Measurements from ENCODE around the gene KCNJ6. TPM values are rescaled to one million over a fixed set of nuclear protein-coding genes. Genes with fewer than 3 reads are reported as not detected.

The KCNJ6 gene
- total RNA-seq, 2 donors from 2014 or later: 0.33 TPM; not detected in 1

- Mint-ChIP-seq H3K4me3 (no peak overlapping the region), H3K36me3 (ENCODE audit: low read depth) (no peaks in the 10 kb centered on the region), H3K27ac (no peak overlapping the region), H3K4me1 (peaks cover 23% of the 10 kb centered on the region), H3K27me3 (ENCODE audit: insufficient read depth) (peaks cover 13% of the 10 kb centered on the region), H3K9me3 (peaks cover 13% of the 10 kb centered on the region)
- no peaks in the 10 kb centered on the region for H3K27me3 ChIP-seq (ENCODE audit: control insufficient read depth, insufficient read depth, low read length, poor library complexity, severe bottlenecking)
- no peak overlapping the region for H3K27ac ChIP-seq (ENCODE audit: low read depth, low read length)
- H3K4me3 ChIP-seq (ENCODE audit: low read length): no peak overlapping the region
- H3K9ac ChIP-seq (ENCODE audit: extremely low read depth, low read length, poor library complexity, severe bottlenecking): no peak overlapping the region
- H3K36me3 ChIP-seq (ENCODE audit: control insufficient read depth, insufficient read depth, low read length): no peaks in the 10 kb centered on the region
- WGBS, 2 experiments (ENCODE audit: insufficient coverage in 1 of 2, insufficient read length in 1 of 2): 94 to 96% methylated on average over 10 to 14 of the region's 14 CpGs
- H3K4me1 ChIP-seq (ENCODE audit: control insufficient read depth, insufficient read depth, low read length): peaks cover 3% of the 10 kb centered on the region
- no peaks in the 10 kb centered on the region for H3K9me3 ChIP-seq (ENCODE audit: control insufficient read depth, low read length)
- TF ChIP-seq CTCF (conservative IDR thresholded peaks at IDR 0.05): no peak
- no peak for DNase-seq
Observed at GRCh38 chr21:37566790-37567615, 349.3 kb downstream of the KCNJ6 start.

- no peaks in the 10 kb centered on the region for H3K4me1 ChIP-seq (ENCODE audit: control insufficient read depth, insufficient read depth, low read length)
Observed at GRCh38 chr21:37565530-37566223, 350.6 kb downstream of the KCNJ6 start.

More at GRCh38 chr21:37565530-37566223, 350.6 kb downstream of the KCNJ6 start:
- peaks cover 14% of the 10 kb centered on the region for H3K4me1 Mint-ChIP-seq
- 93 to 94% methylated on average over 11 to 14 of the region's 14 CpGs for WGBS, 2 experiments (ENCODE audit: insufficient coverage in 1 of 2, insufficient read length in 1 of 2)
- Histone ChIP-seq H3K9ac (ENCODE audit: extremely low read depth, low read length, poor library complexity, severe bottlenecking) (no peak overlapping the region), H3K9me3 (ENCODE audit: control insufficient read depth, low read length) (no peaks in the 10 kb centered on the region), H3K4me3 (ENCODE audit: low read length) (no peak overlapping the region), H3K27me3 (ENCODE audit: control insufficient read depth, insufficient read depth, low read length, poor library complexity, severe bottlenecking) (no peaks in the 10 kb centered on the region), H3K36me3 (ENCODE audit: control insufficient read depth, insufficient read depth, low read length) (no peaks in the 10 kb centered on the region), H3K27ac (ENCODE audit: low read depth, low read length) (no peak overlapping the region)
- H3K27ac Mint-ChIP-seq: no peak overlapping the region
- no peak for TF ChIP-seq CTCF (conservative IDR thresholded peaks at IDR 0.05)
- peak overlapping the region; percentile 65 for H3K4me3 Mint-ChIP-seq
- peaks cover 13% of the 10 kb centered on the region for H3K9me3 Mint-ChIP-seq
- H3K27me3 Mint-ChIP-seq (ENCODE audit: insufficient read depth): peaks cover 13% of the 10 kb centered on the region
- DNase-seq: no peak
- no peaks in the 10 kb centered on the region for H3K36me3 Mint-ChIP-seq (ENCODE audit: low read depth)
